Neural cell (in vitro differentiated cells): ENCODE results near the gene SLC9A7. TPM values are rescaled to one million over a fixed set of nuclear protein-coding genes. Genes with fewer than 3 reads are reported as not detected.

Experiments
- H2AFZ ChIP-seq: fragments of 200-600, 300-800 bp; sonication (generic), shearing (Covaris generic); 2 replicates; pipeline ENCODE4 v1.6.0; 2014; ENCODE audit warnings: low read depth, mild to moderate bottlenecking, antibody characterized with exemption, low read length, moderate library complexity
- H3F3A ChIP-seq: fragments of 200-600 bp; shearing (Covaris generic); 2 replicates; pipeline ENCODE4 v1.6.1; 2016; ENCODE audit warnings: mild to moderate bottlenecking, moderate library complexity, mixed read lengths, antibody characterized with exemption, low read length; ENCODE audit not compliant: insufficient read depth, poor library complexity, severe bottlenecking
- H3K27ac ChIP-seq: fragments of 200-600, 300-800 bp; sonication (generic), shearing (Covaris generic); 2 replicates; pipeline ENCODE4 v1.5.1; 2014; ENCODE audit warnings: mild to moderate bottlenecking, low read length, moderate library complexity
- H3K27me3 ChIP-seq: fragments of 300-800, 200-600 bp; sonication (generic), shearing (Covaris generic); 2 replicates; pipeline ENCODE4 v1.6.0; 2014; ENCODE audit warnings: mild to moderate bottlenecking, low read depth, low read length, moderate library complexity; ENCODE audit not compliant: insufficient read depth
- H3K36me3 ChIP-seq: fragments of 300-800, 200-600 bp; sonication (generic), shearing (Covaris generic); 2 replicates; pipeline ENCODE4 v1.5.1; 2014; ENCODE audit warnings: mild to moderate bottlenecking, antibody characterized with exemption, low read length, moderate library complexity; ENCODE audit not compliant: insufficient read depth
- H3K4me2 ChIP-seq: fragments of 300-800, 200-600 bp; sonication (generic), shearing (Covaris generic); 2 replicates; pipeline ENCODE4 v1.6.0; 2014; ENCODE audit warnings: mild to moderate bottlenecking, low read length
- H3K4me3 ChIP-seq: fragments of 300-800, 200-600 bp; sonication (generic), shearing (Covaris generic); 2 replicates; pipeline ENCODE4 v1.5.1; 2014; ENCODE audit warnings: mild to moderate bottlenecking, low read length, moderate library complexity
- H3K79me2 ChIP-seq: fragments of 200-600 bp; shearing (Covaris generic); replicated peaks from 2 replicates; pipeline ENCODE4 v1.6.0; 2014; ENCODE audit warnings: mild to moderate bottlenecking, low read length, moderate library complexity; ENCODE audit not compliant: insufficient read depth
- H3K9ac ChIP-seq: fragments of 300-800, 200-600 bp; sonication (generic), shearing (Covaris generic); 2 replicates; pipeline ENCODE4 v1.6.1; 2016; ENCODE audit warnings: mild to moderate bottlenecking, low read length, mixed read lengths
- H3K9me2 ChIP-seq: fragments of 200-600 bp; shearing (Covaris generic); 2 replicates; pipeline ENCODE4 v1.6.1; 2016; ENCODE audit warnings: mild to moderate bottlenecking, low read length, mixed read lengths; ENCODE audit not compliant: insufficient read depth
- H3K9me3 ChIP-seq: fragments of 200-600, 300-800 bp; sonication (generic), shearing (Covaris generic); 2 replicates; pipeline ENCODE4 v1.6.1; 2016; ENCODE audit warnings: mild to moderate bottlenecking, mixed run types, low read length, moderate library complexity, mixed read lengths
- H4K20me1 ChIP-seq: fragments of 200-600 bp; shearing (Covaris generic); 2 replicates; pipeline ENCODE4 v1.6.1; 2016; ENCODE audit warnings: mild to moderate bottlenecking, mixed run types; ENCODE audit not compliant: insufficient read depth
- CTCF ChIP-seq: fragments of 450-650 bp; IDR thresholded peaks from 2 replicates; pipeline ENCODE4 v1.5.1; 2014; ENCODE audit warnings: antibody characterized with exemption, mild to moderate bottlenecking, moderate library complexity; ENCODE audit not compliant: poor library complexity, severe bottlenecking
- EP300 ChIP-seq: fragments of 450-650 bp; conservative IDR thresholded peaks from 2 replicates; pipeline ENCODE4 v1.6.1; 2014; ENCODE audit warnings: antibody characterized with exemption, mild to moderate bottlenecking, moderate library complexity; ENCODE audit not compliant: poor library complexity, severe bottlenecking
- EZH2 ChIP-seq: fragments of 200-600, 300-800 bp; shearing (Covaris generic), sonication (generic); IDR thresholded peaks from 2 replicates; pipeline ENCODE4 v1.6.1; 2014; ENCODE audit warnings: antibody characterized with exemption, low read length, borderline replicate concordance, mild to moderate bottlenecking; ENCODE audit not compliant: insufficient read depth, poor library complexity, severe bottlenecking
- MXI1 ChIP-seq: fragments of 450-650 bp; conservative IDR thresholded peaks from 2 replicates; pipeline ENCODE4 v1.6.1; 2014; ENCODE audit warnings: antibody characterized with exemption, mild to moderate bottlenecking; ENCODE audit not compliant: poor library complexity, severe bottlenecking
- POLR2AphosphoS5 ChIP-seq: IDR thresholded peaks from 2 replicates; pipeline ENCODE4 v1.6.1; 2012
- RAD21 ChIP-seq: fragments of 450-650 bp; conservative IDR thresholded peaks from 2 replicates; pipeline ENCODE4 v1.6.1; 2014; ENCODE audit warnings: antibody characterized with exemption, mild to moderate bottlenecking, moderate library complexity
- REST ChIP-seq: IDR thresholded peaks from 2 replicates; pipeline ENCODE4 v1.6.1; 2012; ENCODE audit warnings: borderline replicate concordance
- SMC3 ChIP-seq: fragments of 450-650 bp; conservative IDR thresholded peaks from 2 replicates; pipeline ENCODE4 v1.6.1; 2014; ENCODE audit warnings: antibody characterized with exemption, mild to moderate bottlenecking, moderate library complexity; ENCODE audit not compliant: poor library complexity
- TAF1 ChIP-seq: IDR thresholded peaks from 2 replicates; pipeline ENCODE4 v1.6.1; 2012; ENCODE audit warnings: low read depth
- polyA plus RNA-seq: library from polyadenylated mRNA; depleted of rRNA; stranded (reverse); fragments of >200 nt; gene quantifications from 2 replicates; pipeline ENCODE4 v1.2.3, GENCODE V29; 2014

SLC9A7 gene
- polyA plus RNA-seq, 1 donor from 2014 or later = 12.1 TPM

- no peaks in the 10 kb centered on the region for H3K27me3 ChIP-seq
- no peaks in the 10 kb centered on the region for H3K9me3 ChIP-seq
Observed at GRCh38 chrX:46599051-46599560, 159.8 kb downstream of the SLC9A7 start.

GRCh38 chrX:46597771-46598170, 161.1 kb downstream of the SLC9A7 start:
- Histone ChIP-seq H2AFZ (no peak overlapping the region), H3K9ac (no peak overlapping the region), H3K4me3 (no peak overlapping the region), H3K79me2 (no peaks in the 10 kb centered on the region), H3K4me2 (no peak overlapping the region), H4K20me1 (no peaks in the 10 kb centered on the region), H3K27me3 (no peaks in the 10 kb centered on the region), H3K27ac (no peak overlapping the region), H3K9me2 (no peaks in the 10 kb centered on the region), H3K9me3 (no peaks in the 10 kb centered on the region), H3K36me3 (no peaks in the 10 kb centered on the region), H3F3A (no peaks in the 10 kb centered on the region)
- TF ChIP-seq REST = no peak
- no peak for TF ChIP-seq MXI1
- no peak for TF ChIP-seq RAD21
- TF ChIP-seq POLR2AphosphoS5 = no peak
- TF ChIP-seq CTCF = no peak
- TF ChIP-seq SMC3 = no peak

More at GRCh38 chrX:46599051-46599560, 159.8 kb downstream of the SLC9A7 start:
- Histone ChIP-seq H3F3A (no peaks in the 10 kb centered on the region), H3K4me3 (no peak overlapping the region), H3K9ac (no peak overlapping the region), H2AFZ (no peak overlapping the region), H3K9me2 (no peaks in the 10 kb centered on the region), H4K20me1 (no peaks in the 10 kb centered on the region), H3K36me3 (no peaks in the 10 kb centered on the region), H3K79me2 (no peaks in the 10 kb centered on the region), H3K27ac (no peak overlapping the region), H3K4me2 (no peak overlapping the region)
- TF ChIP-seq TAF1 (no peak), POLR2AphosphoS5 (no peak), RAD21 (no peak), CTCF (no peak), MXI1 (no peak), EP300 (no peak), SMC3 (no peak), EZH2 (no peak), REST (no peak)
